ES-I3 (cell line): Measurements from ENCODE around the gene AMIGO3.
"Not testable (repeated sequence)": the region's sequence is repeated elsewhere in the genome, so short reads cannot be mapped to it uniquely, and the experiment has no call there.

Experiments
- H3K36me3 ChIP-seq: 2 replicates; pipeline ENCODE4 v1.6.1; 2013; ENCODE audit warnings: mild to moderate bottlenecking, low read length, control low read depth, moderate library complexity; ENCODE audit not compliant: insufficient read depth
- H3K4me1 ChIP-seq: 2 replicates; pipeline ENCODE4 v1.6.1; 2013; ENCODE audit warnings: mild to moderate bottlenecking, control low read depth, low read length; ENCODE audit not compliant: insufficient read depth
- H3K9ac ChIP-seq: 2 replicates; pipeline ENCODE4 v1.6.1; 2013; ENCODE audit warnings: low read depth, mild to moderate bottlenecking, low read length, moderate library complexity
- H3K9me3 ChIP-seq: 2 replicates; pipeline ENCODE4 v1.6.1; 2013; ENCODE audit warnings: mild to moderate bottlenecking, low read length, moderate library complexity; ENCODE audit not compliant: control insufficient read depth, insufficient read depth

The AMIGO3 gene

DNA sequence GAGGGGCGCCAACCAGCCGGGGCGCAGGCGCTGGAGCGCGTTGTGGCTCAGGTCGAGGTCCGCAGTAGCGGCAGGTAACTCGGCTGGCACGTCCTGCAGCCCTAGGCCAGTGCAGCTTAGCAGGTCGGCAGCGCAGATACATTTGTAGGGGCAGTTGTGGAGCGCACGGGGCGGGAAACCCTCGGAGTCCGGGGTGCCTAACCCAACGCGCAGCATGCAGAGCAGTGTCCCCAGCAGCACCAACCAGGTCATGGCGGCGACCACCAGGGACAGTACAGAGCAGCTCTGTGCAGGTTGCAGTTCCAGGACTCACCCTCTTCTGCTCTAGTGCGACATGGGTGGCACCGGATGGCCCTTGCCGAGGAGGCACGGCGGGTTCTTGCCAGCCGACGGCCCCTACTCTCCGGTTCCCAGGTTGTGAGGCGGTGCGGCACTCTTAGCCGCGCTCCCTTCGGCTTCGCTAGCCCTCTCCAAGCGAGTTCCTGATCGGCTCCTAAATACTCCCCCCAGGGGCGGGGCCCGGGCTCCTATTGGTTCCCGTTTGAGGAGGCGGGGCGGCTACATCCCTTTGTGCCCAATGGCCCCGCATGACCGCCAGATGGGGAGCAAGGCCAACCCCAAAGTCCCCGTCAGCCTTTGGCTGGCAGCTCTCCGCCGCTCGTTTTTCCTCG, at the start of gene AMIGO3:
AMIGO3 (minus strand) TSS at position 471 of the 671 bp plus-strand sequence; CDS start at position 252, 219 bp downstream.
- H3K9ac ChIP-seq: peak within 1 kb of the TSS; percentile 60
- H3K9me3 ChIP-seq: no peaks in the 10 kb centered on the region
- H3K4me1 ChIP-seq: no peaks in the 10 kb centered on the region; the same call in 1 of the 2 replicates
- H3K36me3 ChIP-seq: no peaks in the 10 kb centered on the region

GRCh38 chr3:49763981-49764380, 44.5 kb upstream of the AMIGO3 start:
- Histone ChIP-seq H3K9me3 (no peaks in the 10 kb centered on the region), H3K36me3 (no peaks in the 10 kb centered on the region), H3K4me1 (no peaks in the 10 kb centered on the region), H3K9ac (no peak overlapping the region)

DNA sequence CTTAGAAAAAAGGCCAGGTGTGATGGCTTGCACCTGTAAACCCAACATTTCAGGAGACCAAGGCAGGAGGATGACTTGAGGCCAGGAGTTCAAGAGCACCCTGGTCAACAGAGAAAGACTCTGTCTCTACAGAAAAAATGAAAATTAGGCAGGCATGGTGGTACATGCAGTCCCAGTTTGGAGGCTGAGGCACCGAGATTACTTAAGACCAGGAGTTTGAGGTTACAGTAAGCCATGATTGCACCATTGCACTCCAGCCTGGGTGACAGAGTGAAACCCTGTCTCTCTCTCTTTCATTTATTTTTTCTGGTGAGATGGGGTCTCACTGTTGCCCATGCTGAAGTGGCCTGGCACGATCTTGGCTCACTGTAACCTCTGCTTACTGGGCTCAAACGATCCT, 42.2 kb upstream of the AMIGO3 start:
- Histone ChIP-seq H3K9ac (no peak overlapping the region), H3K4me1 (0 out of 2 replicates have a peak, but pooled peaks cover 3% of the 10 kb centered on the region), H3K9me3 (no peaks in the 10 kb centered on the region), H3K36me3 (no peaks in the 10 kb centered on the region)

GRCh38 chr3:49759226-49759625, 39.7 kb upstream of the AMIGO3 start:
- no peak overlapping the region for H3K9ac ChIP-seq
- 0 out of 2 replicates have a peak, but pooled peaks cover 3% of the 10 kb centered on the region for H3K4me1 ChIP-seq
- no peaks in the 10 kb centered on the region for H3K36me3 ChIP-seq
- no peaks in the 10 kb centered on the region for H3K9me3 ChIP-seq

DNA sequence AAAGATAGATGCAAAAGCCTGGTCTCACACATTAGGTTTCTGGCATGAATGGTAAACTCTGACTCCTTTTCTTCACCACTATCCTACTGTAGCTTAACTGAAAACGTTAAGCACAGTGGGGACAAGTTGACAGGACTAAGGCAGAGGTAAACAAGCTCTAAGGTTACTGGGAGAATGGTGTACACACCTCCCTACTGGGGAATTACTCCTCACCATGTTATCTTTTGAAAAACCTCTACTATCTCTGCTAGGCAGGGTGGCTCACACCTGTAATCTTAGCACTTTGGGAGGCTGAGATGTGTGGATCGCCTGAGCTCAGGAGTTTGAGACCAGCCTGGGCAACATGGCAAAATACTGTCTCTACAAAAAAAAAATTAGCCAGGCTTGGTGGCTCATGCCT, 37.7 kb upstream of the AMIGO3 start:
- H3K9me3 ChIP-seq: no peaks in the 10 kb centered on the region
- 0 out of 2 replicates have a peak, but pooled peaks cover 3% of the 10 kb centered on the region for H3K4me1 ChIP-seq
- H3K36me3 ChIP-seq: no peaks in the 10 kb centered on the region
- no peak overlapping the region for H3K9ac ChIP-seq

GRCh38 chr3:49756036-49756435, 36.6 kb upstream of the AMIGO3 start:
- H3K9me3 ChIP-seq: no peaks in the 10 kb centered on the region
- H3K36me3 ChIP-seq: no peaks in the 10 kb centered on the region
- H3K4me1 ChIP-seq: 0 out of 2 replicates have a peak, but pooled peaks cover 3% of the 10 kb centered on the region
- no peak overlapping the region for H3K9ac ChIP-seq

GRCh38 chr3:49754536-49754935, 35.1 kb upstream of the AMIGO3 start:
- 0 out of 2 replicates have a peak, but pooled peaks cover 3% of the 10 kb centered on the region for H3K4me1 ChIP-seq
- no peaks in the 10 kb centered on the region for H3K36me3 ChIP-seq
- no peak overlapping the region for H3K9ac ChIP-seq
- H3K9me3 ChIP-seq: no peaks in the 10 kb centered on the region

GRCh38 chr3:49751501-49751900, 32.0 kb upstream of the AMIGO3 start:
- Histone ChIP-seq H3K4me1 (peaks cover 8% of the 10 kb centered on the region; the same call in 1 of the 2 replicates), H3K9me3 (no peaks in the 10 kb centered on the region), H3K9ac (no peak overlapping the region), H3K36me3 (no peaks in the 10 kb centered on the region)

DNA sequence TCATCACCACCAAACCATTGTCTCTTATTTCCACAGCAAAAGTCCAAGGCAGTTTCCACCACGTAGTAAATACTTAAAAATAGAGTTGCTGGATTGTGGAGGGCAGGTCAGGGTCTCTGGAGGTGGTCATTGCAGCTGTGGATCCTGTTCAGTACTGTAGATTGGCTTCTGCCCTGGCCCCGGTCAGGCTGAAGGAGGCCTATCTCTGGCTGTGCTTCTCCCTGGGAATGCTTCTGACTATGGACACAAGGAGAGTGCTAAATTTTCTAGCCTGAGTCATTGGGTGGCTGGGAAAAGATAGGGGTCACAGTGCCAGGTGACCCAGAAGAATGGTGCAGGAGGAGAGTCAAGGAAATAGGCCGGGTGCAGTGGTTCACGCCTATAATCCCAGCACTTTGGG, 30.6 kb upstream of the AMIGO3 start:
- peaks cover 8% of the 10 kb centered on the region; the same call in 1 of the 2 replicates for H3K4me1 ChIP-seq
- no peaks in the 10 kb centered on the region for H3K36me3 ChIP-seq
- no peaks in the 10 kb centered on the region for H3K9me3 ChIP-seq
- H3K9ac ChIP-seq: no peak overlapping the region

DNA sequence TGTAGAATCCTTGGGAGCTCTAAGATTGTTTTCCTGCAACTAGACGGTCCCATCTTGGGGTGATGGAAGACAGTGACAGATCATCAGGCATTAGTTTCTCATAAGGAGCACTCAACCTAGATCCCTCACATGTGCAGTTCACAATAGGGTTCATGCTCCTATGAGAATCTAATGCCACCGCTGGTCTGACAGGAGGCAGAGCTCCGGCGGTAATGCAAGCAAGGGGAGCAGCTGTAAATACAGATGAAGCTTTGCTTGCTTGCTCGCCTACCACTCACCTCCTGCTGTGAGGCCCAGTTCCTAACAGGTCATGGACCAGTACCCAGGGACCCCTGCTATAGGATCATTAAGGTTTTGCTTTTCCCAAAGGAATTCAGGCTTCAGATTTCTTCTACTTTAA, 29.4 kb upstream of the AMIGO3 start:
- not testable (repeated sequence) for H3K4me1 ChIP-seq, H3K36me3 ChIP-seq, H3K9ac ChIP-seq, H3K9me3 ChIP-seq

DNA sequence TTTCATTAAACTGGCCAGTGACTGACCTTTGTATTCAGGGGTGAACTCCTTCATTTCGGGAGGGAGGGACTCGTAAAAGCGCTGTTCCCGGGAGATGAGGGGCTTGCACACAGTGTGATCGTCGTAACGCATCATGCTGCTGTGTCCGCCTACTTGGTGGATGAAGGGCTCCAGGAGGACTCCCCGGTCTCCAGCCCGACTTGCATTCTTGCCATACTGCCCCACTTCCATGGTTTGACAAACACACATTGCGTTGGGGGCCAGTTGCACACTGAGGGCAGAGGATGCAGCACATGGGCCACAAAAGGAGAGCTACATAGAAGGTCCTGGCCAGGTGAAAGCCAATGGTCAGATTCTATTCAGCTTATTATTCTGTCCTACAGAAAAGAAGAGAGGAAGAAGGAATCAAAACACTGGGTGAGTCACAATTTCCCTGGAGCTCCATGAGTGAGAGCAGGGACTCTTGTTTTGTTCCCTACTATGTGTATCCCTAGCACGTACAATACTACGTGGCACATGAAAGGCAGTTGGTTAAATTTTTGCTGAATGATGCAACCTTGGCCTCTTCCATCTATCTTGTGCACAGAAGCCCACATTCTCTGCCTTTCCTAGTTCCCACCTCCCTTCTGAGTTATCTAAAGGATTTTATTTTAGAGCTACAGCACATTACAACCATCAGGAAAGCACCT, 28.5 kb upstream of the AMIGO3 start:
- H3K36me3 ChIP-seq: no peaks in the 10 kb centered on the region
- no peak overlapping the region for H3K9ac ChIP-seq
- H3K9me3 ChIP-seq: no peaks in the 10 kb centered on the region
- peaks cover 8% of the 10 kb centered on the region; the same call in 1 of the 2 replicates for H3K4me1 ChIP-seq

DNA sequence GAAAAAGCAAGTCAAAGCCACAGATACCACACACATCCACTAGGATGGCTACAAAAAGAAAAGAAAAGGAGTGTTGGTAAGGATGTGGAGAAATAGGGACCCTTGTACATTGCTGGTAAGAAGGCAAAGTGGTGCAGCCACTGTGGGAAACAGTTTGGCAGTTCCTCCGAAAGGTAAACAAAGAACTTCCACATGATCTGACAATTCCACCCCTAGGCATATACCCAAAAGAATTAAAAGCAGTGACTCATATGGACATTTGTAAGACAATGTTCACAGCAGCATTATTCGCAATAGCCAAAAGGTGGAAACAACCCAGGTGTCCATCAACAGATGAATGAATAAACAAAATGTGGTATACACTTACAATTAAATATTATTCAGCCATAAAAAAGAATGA, 26.5 kb upstream of the AMIGO3 start:
- Histone ChIP-seq H3K4me1 (peaks cover 8% of the 10 kb centered on the region; the same call in 1 of the 2 replicates), H3K9ac (no peak overlapping the region), H3K36me3 (no peaks in the 10 kb centered on the region), H3K9me3 (no peaks in the 10 kb centered on the region)

DNA sequence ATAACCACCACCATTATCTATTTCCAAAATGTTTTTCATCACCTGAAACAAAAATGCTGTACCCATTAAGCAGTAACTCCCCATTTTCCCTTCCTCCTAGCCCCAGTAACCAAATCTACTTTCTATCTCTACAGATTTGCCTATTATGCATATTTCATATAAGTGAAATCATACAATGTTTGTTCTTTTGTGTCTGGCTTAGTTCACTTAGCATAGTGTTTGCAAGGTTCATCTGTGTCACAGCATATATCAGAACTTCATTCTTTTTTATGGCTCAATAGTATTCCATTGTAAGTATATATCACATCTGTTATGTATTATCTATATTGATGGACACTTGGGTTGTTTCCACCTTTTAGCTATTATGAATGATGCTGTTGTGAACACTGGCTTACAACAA, 20.9 kb upstream of the AMIGO3 start:
- Histone ChIP-seq H3K9me3 (no peaks in the 10 kb centered on the region), H3K36me3 (peaks cover 10% of the 10 kb centered on the region; the same call in 1 of the 2 replicates)

DNA sequence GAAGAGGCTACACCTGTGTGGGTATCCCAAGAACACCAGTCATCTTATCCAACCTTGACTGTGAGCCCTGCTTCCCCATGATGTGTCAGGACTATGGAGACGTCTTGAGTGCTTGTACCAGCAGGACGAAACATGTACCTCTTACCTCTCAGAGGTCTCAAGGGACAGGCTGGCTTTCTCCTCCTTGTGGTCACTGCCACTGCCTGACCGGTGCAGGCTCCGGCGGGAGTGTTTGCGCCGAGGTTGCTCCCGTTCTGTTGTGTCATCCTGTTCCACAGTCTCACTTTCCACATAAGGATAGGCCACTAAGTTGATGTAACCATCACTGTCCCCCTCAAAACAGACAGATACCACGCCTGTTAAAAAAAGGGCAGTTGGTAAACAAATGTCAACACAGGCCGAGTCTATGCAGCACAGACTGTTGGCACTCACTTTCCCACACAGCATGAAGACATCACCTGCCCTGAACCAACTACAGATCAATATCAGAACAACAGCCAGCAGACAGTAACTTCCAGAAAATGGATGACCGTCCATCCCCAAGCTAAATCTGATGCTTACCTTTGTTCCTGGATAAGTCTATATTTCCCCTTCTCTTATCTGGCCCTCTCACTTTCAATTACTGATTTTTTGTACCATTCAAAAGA, 18.7 kb upstream of the AMIGO3 start:
- Histone ChIP-seq H3K4me1 (no peaks in the 10 kb centered on the region), H3K9me3 (no peaks in the 10 kb centered on the region), H3K36me3 (peaks cover 19% of the 10 kb centered on the region), H3K9ac (no peak overlapping the region)

More for the DNA sequence above, 20.9 kb upstream of the AMIGO3 start:
- Histone ChIP-seq H3K4me1 (no peaks in the 10 kb centered on the region), H3K9ac (no peak overlapping the region)
